Measurements from ENCODE around the gene ANKRD16.
A peak's percentile ranks its signal among the peaks of the same experiment; 100 is the strongest.

ANKRD16 gene

DNA sequence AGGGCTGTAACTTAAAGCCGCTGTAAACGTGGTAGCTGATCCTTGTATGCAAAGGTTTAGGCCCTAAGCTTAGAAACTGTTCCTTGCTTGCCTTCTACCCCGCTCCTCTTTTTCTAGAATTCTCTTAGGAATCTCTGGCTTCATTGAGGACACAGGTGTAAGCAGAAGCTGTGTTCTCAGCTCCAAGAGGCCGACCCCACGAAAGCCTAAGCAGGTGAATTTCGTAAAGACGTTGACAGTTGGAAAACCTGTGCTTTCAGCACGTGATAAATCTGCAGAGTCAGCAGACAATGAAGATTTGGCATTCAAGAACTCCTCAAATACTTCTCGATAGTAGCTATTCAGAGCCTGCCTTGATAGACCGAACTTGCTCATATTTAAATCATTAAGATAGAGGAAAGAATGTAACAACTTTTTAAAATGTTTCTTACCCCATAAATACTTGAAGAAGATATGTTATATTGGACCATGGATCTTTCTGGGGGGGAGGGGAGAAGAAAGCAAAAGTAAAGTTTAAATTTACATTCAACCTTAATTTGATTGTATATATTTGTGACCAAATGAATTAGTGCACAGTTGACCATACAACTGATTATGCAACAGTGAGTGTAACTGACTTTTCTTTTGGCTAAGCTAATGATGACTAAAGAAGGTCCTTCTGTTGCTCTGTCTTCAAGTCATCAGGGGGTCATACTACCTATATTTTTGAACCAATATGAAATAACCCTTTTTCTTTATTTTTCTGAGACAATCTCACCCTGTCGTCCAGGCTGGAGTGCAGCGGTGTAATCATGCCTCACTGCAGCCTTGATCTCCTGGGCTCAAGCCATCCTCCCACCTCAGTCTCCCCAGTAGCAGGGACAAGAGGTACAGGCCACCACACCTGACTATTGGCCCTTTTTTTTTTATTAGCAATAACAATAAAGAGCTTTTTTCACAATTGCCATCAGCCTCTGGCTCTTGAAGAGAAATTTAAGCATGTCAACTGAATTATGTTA is 75.3 kb downstream of the ANKRD16 start:
- Histone ChIP-seq H3K9me3 (ENCODE audit: control insufficient read depth in 5 of 5, low read length in 5 of 5) (no peaks in the 10 kb centered on the region), H3K4me3 (ENCODE audit: low read depth in 1 of 5, low read length in 5 of 5) (peak overlapping the region; percentile 77 to 97 (median 84)), H3K36me3 (ENCODE audit: control insufficient read depth in 5 of 5, insufficient read depth in 5 of 5, low read length in 5 of 5) (no peaks in the 10 kb centered on the region), H3K27ac (ENCODE audit: low read depth, low read length) (peak overlapping the region; percentile 97), H3K4me1 (ENCODE audit: control insufficient read depth in 5 of 5, insufficient read depth in 5 of 5, low read length in 5 of 5) (peaks cover 9 to 42% (median 40%) of the 10 kb centered on the region in 5 donors), H3K9ac (ENCODE audit: low read length in 5 of 5) (peak overlapping the region; percentile 63 to 96 (median 90)), H3K27me3 (ENCODE audit: control insufficient read depth in 5 of 5, insufficient read depth in 4 of 5, low read length in 5 of 5) (no peaks in the 10 kb centered on the region)

GRCh38 chr10:5813341-5814109 is 76.2 kb downstream of the ANKRD16 start, which contains the start of gene GDI2:
Gene GDI2 (minus strand): TSS chr10:5813434. CDS start chr10:5813258, 176 bp downstream.
- H3K4me1 ChIP-seq (ENCODE audit: control insufficient read depth in 5 of 5, insufficient read depth in 5 of 5, low read length in 5 of 5) = peaks cover 10 to 44% (median 43%) of the 10 kb centered on the region in 5 donors
- peak within 1 kb of the TSS; percentile 97 for H3K27ac ChIP-seq (ENCODE audit: low read depth, low read length)
- no peaks in the 10 kb centered on the region for H3K36me3 ChIP-seq (ENCODE audit: control insufficient read depth in 5 of 5, insufficient read depth in 5 of 5, low read length in 5 of 5)
- no peaks in the 10 kb centered on the region for H3K27me3 ChIP-seq (ENCODE audit: control insufficient read depth in 5 of 5, insufficient read depth in 4 of 5, low read length in 5 of 5)
- H3K4me3 ChIP-seq (ENCODE audit: low read depth in 1 of 5, low read length in 5 of 5) = peak within 1 kb of the TSS; percentile 84 to 97 (median 91)
- H3K9me3 ChIP-seq (ENCODE audit: control insufficient read depth in 5 of 5, low read length in 5 of 5) = no peaks in the 10 kb centered on the region
- H3K9ac ChIP-seq (ENCODE audit: low read length in 5 of 5) = peak within 1 kb of the TSS; percentile 88 to 96 (median 96)

DNA sequence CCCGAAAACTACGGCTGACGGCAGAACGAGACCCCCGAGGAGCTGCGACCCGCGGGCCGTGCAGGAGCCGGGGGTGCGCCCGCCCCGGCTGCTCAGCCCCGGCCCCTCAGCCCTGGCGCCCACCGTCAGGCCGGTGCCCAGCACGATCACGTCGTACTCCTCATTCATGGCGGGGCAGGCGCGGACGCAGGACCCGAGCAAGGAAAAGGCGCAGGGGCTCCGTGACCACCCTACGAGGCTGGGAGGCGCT is 76.7 kb downstream of the ANKRD16 start:
- peak overlapping the region in 4 of 5 donors; percentile 95 to 96 (median 96) for H3K9ac ChIP-seq (ENCODE audit: low read length in 5 of 5)
- H3K4me1 ChIP-seq (ENCODE audit: control insufficient read depth in 5 of 5, insufficient read depth in 5 of 5, low read length in 5 of 5) = peaks cover 10 to 44% (median 43%) of the 10 kb centered on the region in 5 donors
- peaks cover 0 to 4% (median 0%) of the 10 kb centered on the region in 5 donors for H3K36me3 ChIP-seq (ENCODE audit: control insufficient read depth in 5 of 5, insufficient read depth in 5 of 5, low read length in 5 of 5)
- peak overlapping the region; percentile 97 for H3K27ac ChIP-seq (ENCODE audit: low read depth, low read length)
- no peaks in the 10 kb centered on the region for H3K9me3 ChIP-seq (ENCODE audit: control insufficient read depth in 5 of 5, low read length in 5 of 5)
- H3K4me3 ChIP-seq (ENCODE audit: low read depth in 1 of 5, low read length in 5 of 5) = peak overlapping the region; percentile 64 to 97 (median 91)
- H3K27me3 ChIP-seq (ENCODE audit: control insufficient read depth in 5 of 5, insufficient read depth in 4 of 5, low read length in 5 of 5) = no peaks in the 10 kb centered on the region

GRCh38 chr10:5812283-5813090 is 77.2 kb downstream of the ANKRD16 start:
- no peaks in the 10 kb centered on the region for H3K27me3 ChIP-seq (ENCODE audit: control insufficient read depth in 5 of 5, insufficient read depth in 4 of 5, low read length in 5 of 5)
- peak overlapping the region; percentile 88 to 96 (median 96) for H3K9ac ChIP-seq (ENCODE audit: low read length in 5 of 5)
- H3K36me3 ChIP-seq (ENCODE audit: control insufficient read depth in 5 of 5, insufficient read depth in 5 of 5, low read length in 5 of 5) = peaks cover 0 to 6% (median 0%) of the 10 kb centered on the region in 5 donors
- H3K27ac ChIP-seq (ENCODE audit: low read depth, low read length) = peak overlapping the region; percentile 97
- H3K9me3 ChIP-seq (ENCODE audit: control insufficient read depth in 5 of 5, low read length in 5 of 5) = no peaks in the 10 kb centered on the region
- peak overlapping the region; percentile 84 to 97 (median 91) for H3K4me3 ChIP-seq (ENCODE audit: low read depth in 1 of 5, low read length in 5 of 5)
- peaks cover 10 to 47% (median 44%) of the 10 kb centered on the region in 5 donors for H3K4me1 ChIP-seq (ENCODE audit: control insufficient read depth in 5 of 5, insufficient read depth in 5 of 5, low read length in 5 of 5)
